ENCODE data around the gene SSUH2. TPM values are rescaled to one million over a fixed set of nuclear protein-coding genes. Genes with fewer than 3 reads are reported as not detected.
A peak's percentile ranks its signal among the peaks of the same experiment; 100 is the strongest.

The SSUH2 gene
- total RNA-seq, 1 experiment from 2014 or later: 0.51 TPM

DNA sequence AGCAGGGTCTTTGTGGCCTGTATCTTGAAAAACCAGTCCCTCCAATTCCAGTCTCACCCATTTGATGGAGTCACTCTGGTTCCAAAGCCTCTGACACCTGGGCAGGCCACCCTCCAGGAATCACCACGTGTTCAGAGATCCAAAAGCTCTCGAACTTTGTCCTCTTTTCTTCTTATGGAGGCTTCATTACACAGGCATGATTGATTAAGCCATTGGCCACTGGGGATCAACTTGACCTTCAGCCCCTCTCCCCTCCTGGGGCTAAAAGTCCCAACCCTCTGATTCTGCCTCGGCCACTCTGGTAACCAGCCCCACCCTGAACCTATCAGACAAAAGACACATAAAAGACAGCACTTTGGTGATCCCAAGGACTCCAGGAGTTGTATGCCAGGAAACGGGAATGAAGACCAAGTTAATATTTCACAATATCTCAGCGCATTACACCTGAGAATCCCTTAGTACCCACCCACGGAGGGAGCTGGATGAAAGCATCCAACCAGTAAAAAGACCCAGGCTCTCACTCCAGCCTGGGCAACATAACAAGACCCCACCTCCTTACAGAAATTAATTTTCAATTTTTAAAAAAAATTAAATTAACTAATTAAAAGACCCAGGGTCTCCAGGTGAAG lies 23.0 kb upstream of the SSUH2 start:
- Mint-ChIP-seq H3K9me3 (ENCODE audit: unreplicated experiment) (no peaks in the 10 kb centered on the region), H3K4me3 (ENCODE audit: unreplicated experiment) (no peak overlapping the region), H3K4me1 (ENCODE audit: insufficient read depth, unreplicated experiment) (peaks cover 6% of the 10 kb centered on the region), H3K27ac (ENCODE audit: low read depth, unreplicated experiment) (no peak overlapping the region), H3K36me3 (ENCODE audit: insufficient read depth, unreplicated experiment) (no peaks in the 10 kb centered on the region), H3K27me3 (ENCODE audit: insufficient read depth, unreplicated experiment) (peaks cover 21% of the 10 kb centered on the region)
- BruUV-seq (replicated peaks): no TSS peak
- ChIA-PET POLR2A (no interaction called here), CTCF (no interaction called here)
- no peak for DNase-seq (ENCODE audit: unreplicated experiment)
- TF ChIP-seq, protein P1, sequence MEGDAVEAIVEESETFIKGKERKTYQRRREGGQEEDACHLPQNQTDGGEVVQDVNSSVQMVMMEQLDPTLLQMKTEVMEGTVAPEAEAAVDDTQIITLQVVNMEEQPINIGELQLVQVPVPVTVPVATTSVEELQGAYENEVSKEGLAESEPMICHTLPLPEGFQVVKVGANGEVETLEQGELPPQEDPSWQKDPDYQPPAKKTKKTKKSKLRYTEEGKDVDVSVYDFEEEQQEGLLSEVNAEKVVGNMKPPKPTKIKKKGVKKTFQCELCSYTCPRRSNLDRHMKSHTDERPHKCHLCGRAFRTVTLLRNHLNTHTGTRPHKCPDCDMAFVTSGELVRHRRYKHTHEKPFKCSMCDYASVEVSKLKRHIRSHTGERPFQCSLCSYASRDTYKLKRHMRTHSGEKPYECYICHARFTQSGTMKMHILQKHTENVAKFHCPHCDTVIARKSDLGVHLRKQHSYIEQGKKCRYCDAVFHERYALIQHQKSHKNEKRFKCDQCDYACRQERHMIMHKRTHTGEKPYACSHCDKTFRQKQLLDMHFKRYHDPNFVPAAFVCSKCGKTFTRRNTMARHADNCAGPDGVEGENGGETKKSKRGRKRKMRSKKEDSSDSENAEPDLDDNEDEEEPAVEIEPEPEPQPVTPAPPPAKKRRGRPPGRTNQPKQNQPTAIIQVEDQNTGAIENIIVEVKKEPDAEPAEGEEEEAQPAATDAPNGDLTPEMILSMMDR (IDR thresholded peaks at IDR 0.05; ENCODE audit: unreplicated experiment): no peak
- intact Hi-C loops (cut with micrococcal nuclease): no loop called here

DNA sequence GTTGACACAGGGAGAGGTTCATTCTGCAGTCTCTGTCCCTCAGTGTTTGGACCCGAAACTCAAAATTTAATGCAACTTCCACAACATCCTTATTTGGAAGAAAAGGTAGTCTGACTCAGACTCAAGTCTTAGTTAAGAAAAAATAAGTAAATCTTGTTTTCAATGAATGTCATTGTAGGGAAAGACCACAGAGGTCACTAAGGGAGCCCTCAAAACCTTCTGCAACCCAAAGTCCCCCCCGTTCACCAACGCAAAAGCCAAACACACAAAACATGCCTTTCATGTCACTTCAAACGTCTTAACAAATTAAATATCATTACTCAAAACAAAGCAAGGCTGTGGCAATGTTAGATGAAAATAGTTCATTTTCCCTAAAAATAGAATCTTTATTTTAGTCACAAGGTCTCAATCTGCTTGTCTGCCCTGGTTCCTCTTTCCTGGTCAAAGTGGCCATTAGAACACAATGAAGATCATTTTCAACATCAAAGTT lies 20.9 kb upstream of the SSUH2 start:
- ChIA-PET POLR2A (interaction anchor here (1.2 kb wide), 1 partner anchor 403 kb away, joined by 3 read pairs; no protein-coding TSS in a partner anchor), CTCF (interaction anchor here (0.5 to 5.2 kb wide), 3 partner anchors 9 to 1854 kb away, joined by 3 to 31 read pairs (median 15); partner anchors contain the start of gene OXTR)
- TF ChIP-seq, protein P1 (IDR thresholded peaks at IDR 0.05; ENCODE audit: unreplicated experiment): no peak
- no peak for DNase-seq (ENCODE audit: unreplicated experiment)
- Mint-ChIP-seq H3K27ac (ENCODE audit: low read depth, unreplicated experiment) (peak overlapping the region; percentile 57), H3K9me3 (ENCODE audit: unreplicated experiment) (no peaks in the 10 kb centered on the region), H3K27me3 (ENCODE audit: insufficient read depth, unreplicated experiment) (peaks cover 26% of the 10 kb centered on the region), H3K4me3 (ENCODE audit: unreplicated experiment) (no peak overlapping the region), H3K4me1 (ENCODE audit: insufficient read depth, unreplicated experiment) (peaks cover 13% of the 10 kb centered on the region), H3K36me3 (ENCODE audit: insufficient read depth, unreplicated experiment) (no peaks in the 10 kb centered on the region)
- BruUV-seq (replicated peaks): no TSS peak
- intact Hi-C loops (cut with micrococcal nuclease): no loop called here

DNA sequence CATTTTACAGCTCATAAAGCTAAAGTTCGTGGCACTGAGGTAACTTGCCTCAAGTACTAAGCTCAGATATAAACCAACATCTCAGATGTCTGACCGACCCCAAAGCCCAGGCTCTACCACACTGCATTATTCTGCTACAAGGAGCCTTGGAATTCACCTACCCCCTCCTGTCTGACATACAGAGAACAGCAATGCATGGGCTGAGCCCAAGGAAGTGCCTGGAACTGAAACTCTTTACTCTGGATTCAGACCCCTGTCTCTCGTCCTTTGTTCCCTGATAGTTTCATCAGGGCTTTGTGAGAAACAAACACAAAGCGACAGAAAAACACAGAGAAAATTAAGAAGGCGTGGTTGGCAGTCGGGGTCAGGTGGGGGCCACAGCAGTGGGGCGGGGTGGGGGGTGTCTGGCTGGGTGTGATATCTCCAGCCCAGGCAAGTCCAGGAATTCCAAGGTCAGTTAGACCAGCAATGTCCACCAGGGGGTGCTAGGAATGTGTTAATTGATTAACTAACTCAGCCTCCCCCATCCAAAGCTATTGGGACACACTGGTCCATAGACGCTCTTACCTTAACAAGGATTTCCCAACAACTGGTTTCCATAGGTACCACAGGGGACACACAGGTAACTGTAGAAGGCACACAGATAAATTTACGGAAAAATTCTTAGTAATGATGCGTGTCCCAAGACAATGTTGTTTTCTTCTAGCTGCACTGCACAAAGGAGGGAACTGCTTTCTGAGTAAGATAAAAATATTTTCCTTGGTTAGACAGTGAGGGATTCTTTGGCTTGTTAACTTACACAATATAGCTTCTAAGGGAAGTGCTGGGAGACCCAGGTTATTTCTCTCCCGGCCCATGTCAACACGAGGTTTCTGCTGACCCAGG lies 18.8 kb upstream of the SSUH2 start:
- POLR2A ChIA-PET: interaction anchor here (1.0 kb wide), 1 partner anchor 77 kb away, joined by 5 read pairs; no protein-coding TSS in a partner anchor
- H3K27ac Mint-ChIP-seq (ENCODE audit: low read depth, unreplicated experiment): no peak overlapping the region
- no TSS peak for BruUV-seq (replicated peaks)
- intact Hi-C loops (cut with micrococcal nuclease): loop anchor here (1.0 to 5.0 kb wide), 3 partner anchors 106 to 404 kb away; partner anchors contain the start of gene OXTR
- no peak overlapping the region for H3K4me3 Mint-ChIP-seq (ENCODE audit: unreplicated experiment)
- H3K36me3 Mint-ChIP-seq (ENCODE audit: insufficient read depth, unreplicated experiment): no peaks in the 10 kb centered on the region
- no peaks in the 10 kb centered on the region for H3K9me3 Mint-ChIP-seq (ENCODE audit: unreplicated experiment)
- H3K27me3 Mint-ChIP-seq (ENCODE audit: insufficient read depth, unreplicated experiment): peaks cover 10% of the 10 kb centered on the region
- CTCF ChIA-PET: interaction anchor here (0.5 to 5.2 kb wide), 41 partner anchors 11 to 951 kb away, joined by 3 to 31 read pairs (median 4); partner anchors contain the start of genes OXTR and SSUH2
- peaks cover 29% of the 10 kb centered on the region for H3K4me1 Mint-ChIP-seq (ENCODE audit: insufficient read depth, unreplicated experiment)
- DNase-seq (ENCODE audit: unreplicated experiment): peak; percentile 81
- TF ChIP-seq, protein P1 (IDR thresholded peaks at IDR 0.05; ENCODE audit: unreplicated experiment): peak; percentile 68

DNA sequence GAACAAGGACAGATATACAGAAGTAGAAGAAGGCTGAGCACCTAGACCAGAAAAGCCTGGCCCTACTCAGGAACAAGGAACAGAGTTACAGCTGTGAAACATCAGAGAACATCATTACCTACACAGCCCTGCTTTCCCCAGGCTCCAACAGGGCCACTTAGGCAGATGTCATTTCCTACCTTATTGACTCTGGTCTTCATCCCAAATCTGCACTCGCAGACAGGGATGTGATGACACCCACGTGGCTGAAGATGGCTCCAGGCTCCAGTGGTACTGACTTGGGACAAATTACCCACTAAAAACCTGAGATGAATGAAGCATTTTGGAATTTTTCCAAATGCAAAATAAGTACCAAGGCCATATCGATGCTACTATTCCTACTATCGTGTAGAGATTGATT lies 18.0 kb upstream of the SSUH2 start:
- no TSS peak for BruUV-seq (replicated peaks)
- H3K9me3 Mint-ChIP-seq (ENCODE audit: unreplicated experiment): no peaks in the 10 kb centered on the region
- peaks cover 28% of the 10 kb centered on the region for H3K4me1 Mint-ChIP-seq (ENCODE audit: insufficient read depth, unreplicated experiment)
- no peaks in the 10 kb centered on the region for H3K36me3 Mint-ChIP-seq (ENCODE audit: insufficient read depth, unreplicated experiment)
- H3K27ac Mint-ChIP-seq (ENCODE audit: low read depth, unreplicated experiment): peak overlapping the region; percentile 43
- no peak overlapping the region for H3K4me3 Mint-ChIP-seq (ENCODE audit: unreplicated experiment)
- CTCF ChIA-PET: interaction anchor here (0.6 to 5.2 kb wide), 24 partner anchors 11 to 949 kb away, joined by 3 to 31 read pairs (median 4); partner anchors contain the start of gene OXTR
- POLR2A ChIA-PET: no interaction called here
- TF ChIP-seq, protein P1 (IDR thresholded peaks at IDR 0.05; ENCODE audit: unreplicated experiment): no peak
- intact Hi-C loops (cut with micrococcal nuclease): loop anchor here (5.0 kb wide), 2 partner anchors 275 to 405 kb away; no protein-coding TSS in a partner anchor
- H3K27me3 Mint-ChIP-seq (ENCODE audit: insufficient read depth, unreplicated experiment): peaks cover 10% of the 10 kb centered on the region
- DNase-seq (ENCODE audit: unreplicated experiment): no peak

Measured in MCF 10A (cell line).